SJSA1 (cell line): ENCODE data around the gene RASA2. TPM values are rescaled to one million over a fixed set of nuclear protein-coding genes. Genes with fewer than 3 reads are reported as not detected.
"Not testable (repeated sequence)": the region's sequence is repeated elsewhere in the genome, so short reads cannot be mapped to it uniquely, and the experiment has no call there.

Experiments
- DNase-seq, 2 experiments: peaks; one replicate each; pipeline ENCODE4 v3.0.0-alpha.2; 2015 to 2020; ENCODE audit warnings: low spot score in 2 of 2, low read depth in 1 of 2
- H3K27ac ChIP-seq: fragments of 250-450 bp; sonication (Bioruptor Pico); 2 replicates; pipeline ENCODE4 v1.5.1; 2020; ENCODE audit warnings: mild to moderate bottlenecking, moderate library complexity
- H3K27me3 ChIP-seq: fragments of 250-450 bp; sonication (Bioruptor Pico); replicated peaks from 2 replicates; pipeline ENCODE4 v1.5.1; 2020; ENCODE audit warnings: mild to moderate bottlenecking, moderate library complexity
- H3K36me3 ChIP-seq: fragments of 250-450 bp; sonication (Bioruptor Pico); 2 replicates; pipeline ENCODE4 v1.5.1; 2020; ENCODE audit warnings: mild to moderate bottlenecking
- H3K4me1 ChIP-seq: fragments of 250-450 bp; sonication (Bioruptor Pico); replicated peaks from 2 replicates; pipeline ENCODE4 v1.6.1; 2021; ENCODE audit warnings: mild to moderate bottlenecking
- H3K4me3 ChIP-seq: fragments of 250-450 bp; sonication (Bioruptor Pico); 2 replicates; pipeline ENCODE4 v1.5.1; 2020; ENCODE audit warnings: mild to moderate bottlenecking
- H3K9me3 ChIP-seq: fragments of 250-450 bp; sonication (Bioruptor Pico); replicated peaks from 2 replicates; pipeline ENCODE4 v1.5.1; 2020; ENCODE audit warnings: mild to moderate bottlenecking
- total RNA-seq: library from RNA; depleted of rRNA; stranded (reverse); fragments of >200 nt; shearing (Covaris generic); gene quantifications from 2 replicates; pipeline ENCODE4 v1.2.3, GENCODE V29; 2014

RASA2 gene
- total RNA-seq, 1 experiment from 2014 or later: 16.3 TPM

GRCh38 chr3:141469720-141470119, 17.1 kb upstream of the RASA2 start:
- no peak for DNase-seq
- H3K9me3 ChIP-seq: no peaks in the 10 kb centered on the region
- H3K27ac ChIP-seq: no peak overlapping the region
- no peaks in the 10 kb centered on the region for H3K36me3 ChIP-seq
- no peaks in the 10 kb centered on the region for H3K27me3 ChIP-seq
- no peak overlapping the region for H3K4me3 ChIP-seq
- peaks cover 5% of the 10 kb centered on the region; the same call in 1 of the 2 replicates for H3K4me1 ChIP-seq

GRCh38 chr3:141471160-141471559, 15.7 kb upstream of the RASA2 start:
- Histone ChIP-seq H3K27me3 (no peaks in the 10 kb centered on the region), H3K4me1 (no peaks in the 10 kb centered on the region), H3K27ac (no peak overlapping the region), H3K4me3 (no peak overlapping the region), H3K36me3 (no peaks in the 10 kb centered on the region), H3K9me3 (no peaks in the 10 kb centered on the region)
- no peak for DNase-seq

- Histone ChIP-seq H3K36me3 (no peaks in the 10 kb centered on the region), H3K4me1 (peaks cover 7% of the 10 kb centered on the region; the same call in 1 of the 2 replicates), H3K27me3 (no peaks in the 10 kb centered on the region), H3K27ac (no peak overlapping the region), H3K9me3 (no peaks in the 10 kb centered on the region), H3K4me3 (no peak overlapping the region)
- no peak for DNase-seq
Observed at GRCh38 chr3:141476033-141476432, 10.8 kb upstream of the RASA2 start.

DNA sequence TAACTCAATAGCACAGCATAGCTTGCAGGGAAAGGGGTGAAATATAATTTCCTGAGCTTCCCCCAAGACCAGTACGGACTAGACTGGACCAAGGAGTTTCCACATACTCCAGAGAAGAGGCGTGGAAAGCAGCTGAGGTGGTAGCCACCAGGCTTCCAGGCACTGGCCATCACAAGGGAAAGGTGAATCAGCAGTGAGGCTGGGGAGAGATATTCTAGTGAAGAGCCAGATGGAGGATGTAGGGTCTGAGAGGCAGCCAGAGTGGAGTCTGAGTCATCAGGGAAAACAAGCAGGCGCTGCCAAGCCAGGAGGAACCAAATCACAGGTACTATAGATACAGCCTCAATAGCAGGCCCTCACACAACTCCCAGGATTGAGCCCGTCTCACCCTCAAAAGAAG, 9.6 kb upstream of the RASA2 start:
- Histone ChIP-seq H3K36me3 (no peaks in the 10 kb centered on the region), H3K27ac (no peak overlapping the region), H3K27me3 (no peaks in the 10 kb centered on the region), H3K9me3 (no peaks in the 10 kb centered on the region), H3K4me1 (peaks cover 12% of the 10 kb centered on the region), H3K4me3 (no peak overlapping the region)
- peak; percentile 25 to 55 for DNase-seq

DNA sequence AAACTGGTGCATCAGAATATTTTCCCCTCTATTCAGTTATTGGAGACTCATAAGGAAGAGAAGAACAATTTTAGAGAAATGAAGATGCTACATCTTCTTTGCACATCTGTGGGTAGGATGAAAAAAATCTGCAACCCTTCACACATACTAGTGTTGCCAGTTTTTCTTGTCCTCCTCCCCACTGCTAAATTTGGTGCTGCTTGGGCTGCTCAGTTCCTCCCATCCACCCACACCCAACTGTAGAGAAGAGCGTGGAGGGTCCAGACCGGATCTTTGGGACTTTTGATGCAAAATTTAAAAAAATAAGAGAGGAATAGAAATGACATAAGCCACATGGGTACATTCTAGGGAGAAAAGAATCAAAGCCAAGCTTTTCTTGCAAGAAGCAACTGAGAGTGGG, 8.7 kb upstream of the RASA2 start:
- Histone ChIP-seq H3K36me3 (no peaks in the 10 kb centered on the region), H3K9me3 (no peaks in the 10 kb centered on the region), H3K27me3 (no peaks in the 10 kb centered on the region), H3K4me1 (peaks cover 21% of the 10 kb centered on the region), H3K27ac (no peak overlapping the region), H3K4me3 (no peak overlapping the region)
- no peak for DNase-seq

DNA sequence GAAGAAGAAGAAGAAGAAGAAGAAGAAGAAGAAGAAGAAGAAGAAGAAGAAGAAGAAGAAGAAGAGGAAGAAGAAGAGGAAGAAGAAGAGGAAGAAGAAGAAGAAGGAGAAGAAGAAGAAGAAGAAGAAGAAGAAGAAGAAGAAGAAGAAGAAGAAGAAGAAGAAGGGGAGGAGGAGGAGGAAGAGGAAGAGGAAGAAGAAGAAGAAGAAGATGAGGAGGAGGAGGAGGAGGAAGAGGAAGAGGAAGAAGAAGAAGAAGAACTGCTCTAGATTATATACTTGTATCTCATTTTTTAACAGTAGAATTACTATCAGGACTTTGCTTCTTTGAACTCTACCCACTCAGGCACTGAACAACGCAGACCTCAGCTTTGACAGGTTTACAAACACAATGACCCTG, 8.0 kb upstream of the RASA2 start:
- H3K9me3 ChIP-seq, H3K27me3 ChIP-seq, H3K27ac ChIP-seq, H3K36me3 ChIP-seq, DNase-seq, H3K4me3 ChIP-seq: not testable (repeated sequence)
- peaks cover 24% of the 10 kb centered on the region for H3K4me1 ChIP-seq

- DNase-seq: peak; percentile 67 to 80
- H3K27ac ChIP-seq: peak overlapping the region; percentile 33
- H3K4me1 ChIP-seq: peaks cover 33% of the 10 kb centered on the region
Observed at GRCh38 chr3:141482245-141482922, 4.4 kb upstream of the RASA2 start.

GRCh38 chr3:141484701-141485287, 2.0 kb upstream of the RASA2 start:
- no peak overlapping the region for H3K4me3 ChIP-seq
- H3K27ac ChIP-seq: no peak overlapping the region
- H3K4me1 ChIP-seq: peaks cover 39% of the 10 kb centered on the region
- peaks cover 9% of the 10 kb centered on the region for H3K36me3 ChIP-seq
- no peak for DNase-seq
- H3K9me3 ChIP-seq: no peaks in the 10 kb centered on the region
- H3K27me3 ChIP-seq: no peaks in the 10 kb centered on the region

More at GRCh38 chr3:141482245-141482922, 4.4 kb upstream of the RASA2 start:
- H3K27me3 ChIP-seq: no peaks in the 10 kb centered on the region
- peaks cover 5% of the 10 kb centered on the region for H3K36me3 ChIP-seq
- H3K9me3 ChIP-seq: no peaks in the 10 kb centered on the region
- no peak overlapping the region for H3K4me3 ChIP-seq

DNA sequence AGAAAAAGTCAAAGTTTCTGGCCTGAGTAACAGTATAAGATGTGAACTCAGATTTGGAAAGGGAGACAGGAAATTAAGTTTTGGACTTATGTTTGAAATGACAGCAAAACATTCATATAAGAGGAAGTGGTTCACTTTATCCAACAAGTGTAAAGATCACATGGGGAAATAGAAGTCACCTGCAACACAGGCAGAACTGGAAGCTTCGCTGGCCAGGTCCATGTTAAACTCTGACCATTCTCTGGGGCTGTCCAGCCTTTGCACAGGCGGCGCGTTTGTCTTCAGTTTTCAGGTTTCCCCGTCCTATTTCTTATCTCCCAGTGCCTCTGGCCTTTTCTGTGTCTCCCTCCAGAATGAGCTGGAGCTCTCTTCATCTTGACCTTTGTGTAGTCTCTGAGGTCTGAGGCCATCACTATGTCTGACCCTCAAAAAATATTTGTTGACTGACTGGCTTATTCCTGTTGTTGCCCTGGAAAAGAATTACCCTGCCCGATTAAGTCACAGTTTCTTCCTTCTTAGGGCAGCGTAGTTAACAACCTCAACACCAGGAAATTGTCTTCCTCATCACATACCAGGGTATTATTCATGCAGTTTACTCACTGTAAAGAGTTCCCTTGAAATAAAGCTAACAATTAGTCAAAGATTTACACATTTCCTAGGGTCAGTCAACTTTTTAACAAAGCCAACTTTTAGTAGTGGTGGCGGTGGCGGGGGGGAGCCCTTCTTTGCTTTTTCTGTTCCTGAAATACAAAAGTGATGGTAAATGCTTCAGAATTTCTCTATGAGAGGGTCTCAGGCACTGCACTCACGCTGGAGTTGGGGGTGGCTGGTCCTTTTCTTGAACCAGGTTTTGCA, 959 bp upstream of the RASA2 start:
- DNase-seq: peak in 1 of 2 experiments; percentile 55
- Histone ChIP-seq H3K4me3 (peak overlapping the region; percentile 97), H3K9me3 (no peaks in the 10 kb centered on the region), H3K4me1 (peaks cover 39% of the 10 kb centered on the region), H3K27me3 (no peaks in the 10 kb centered on the region), H3K27ac (peak overlapping the region; percentile 43), H3K36me3 (peaks cover 9% of the 10 kb centered on the region)

GRCh38 chr3:141486496-141486745, 406 bp upstream of the RASA2 start:
- peak overlapping the region; percentile 43 for H3K27ac ChIP-seq
- peak overlapping the region; percentile 97 for H3K4me3 ChIP-seq
- H3K4me1 ChIP-seq: peaks cover 39% of the 10 kb centered on the region
- H3K27me3 ChIP-seq: no peaks in the 10 kb centered on the region
- no peaks in the 10 kb centered on the region for H3K9me3 ChIP-seq
- H3K36me3 ChIP-seq: peaks cover 9% of the 10 kb centered on the region
- peak in 1 of 2 experiments; percentile 68 for DNase-seq

DNA sequence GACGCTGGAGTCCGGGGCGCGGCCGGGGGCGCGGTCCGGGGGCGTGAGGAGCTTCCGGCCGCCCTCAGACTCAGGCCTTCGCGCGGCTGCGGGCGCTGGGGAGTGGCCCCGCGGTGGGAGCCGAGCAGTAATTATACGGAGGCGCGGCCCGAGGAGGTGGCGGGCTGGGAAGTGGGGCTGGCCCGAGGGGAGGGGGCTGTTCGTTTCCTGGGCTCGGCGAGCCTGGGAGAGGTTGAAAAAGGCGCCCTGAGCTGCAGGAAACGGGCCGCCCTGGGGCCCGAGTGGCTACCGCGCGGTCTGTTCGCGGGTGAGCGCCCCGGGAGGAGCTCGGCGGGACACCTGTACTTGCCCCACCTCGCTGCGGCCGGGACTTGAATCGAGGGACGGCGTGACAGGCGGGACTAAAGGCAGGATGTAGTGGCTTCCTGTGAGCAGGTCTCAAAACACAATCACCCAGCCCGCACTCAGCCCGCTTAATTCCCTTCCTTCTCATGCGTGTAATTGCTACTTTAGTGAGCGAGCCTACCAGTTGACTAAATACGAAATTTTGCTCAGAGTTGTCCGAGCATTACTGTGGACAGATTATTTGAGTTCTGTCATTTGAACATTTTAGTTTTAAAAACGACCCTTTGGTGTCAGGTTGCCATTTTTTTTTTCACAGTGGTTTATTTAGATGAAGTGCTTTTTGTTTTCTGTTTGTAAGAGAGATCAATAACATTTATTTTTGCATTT, 860 bp downstream of the RASA2 start:
- H3K4me1 ChIP-seq: peaks cover 29% of the 10 kb centered on the region
- DNase-seq: peak; percentile 53 to 59

DNA sequence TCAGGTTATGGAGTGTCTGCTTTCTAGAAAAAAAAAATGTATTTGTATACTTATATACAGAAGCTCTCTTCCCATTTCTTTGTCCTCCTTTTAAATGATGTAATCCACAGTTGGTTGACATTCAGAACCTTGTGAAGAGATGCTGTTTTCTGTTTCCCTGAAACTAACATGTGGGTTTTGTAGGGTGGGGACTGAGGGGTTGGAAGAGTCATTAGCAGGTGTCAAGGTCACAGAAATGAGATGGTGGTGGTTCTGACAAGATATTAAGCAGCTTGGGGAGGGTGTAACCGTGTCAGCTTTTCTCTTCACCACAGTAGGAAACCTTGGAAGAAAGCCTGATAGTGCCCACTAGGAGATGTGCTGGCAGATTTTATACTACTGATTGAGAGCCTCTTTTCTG, 2.4 kb downstream of the RASA2 start:
- no peak for DNase-seq
- H3K4me3 ChIP-seq: no peak overlapping the region
- no peak overlapping the region for H3K27ac ChIP-seq
- H3K36me3 ChIP-seq: peaks cover 9% of the 10 kb centered on the region
- H3K9me3 ChIP-seq: no peaks in the 10 kb centered on the region
- peaks cover 22% of the 10 kb centered on the region for H3K4me1 ChIP-seq
- H3K27me3 ChIP-seq: no peaks in the 10 kb centered on the region

More for the DNA sequence above, 860 bp downstream of the RASA2 start:
- Histone ChIP-seq H3K36me3 (peaks cover 9% of the 10 kb centered on the region), H3K9me3 (no peaks in the 10 kb centered on the region), H3K27me3 (no peaks in the 10 kb centered on the region), H3K4me3 (peak overlapping the region; percentile 97), H3K27ac (peak overlapping the region; percentile 83)

- no peaks in the 10 kb centered on the region for H3K9me3 ChIP-seq
- no peak for DNase-seq
- H3K27ac ChIP-seq: no peak overlapping the region
- peaks cover 13% of the 10 kb centered on the region for H3K4me1 ChIP-seq
- H3K27me3 ChIP-seq: no peaks in the 10 kb centered on the region
- H3K36me3 ChIP-seq: peaks cover 12% of the 10 kb centered on the region
- H3K4me3 ChIP-seq: no peak overlapping the region
Observed at GRCh38 chr3:141491081-141491480, 4.3 kb downstream of the RASA2 start.
